ENCODE data around the gene TKT. TPM values are rescaled to one million over a fixed set of nuclear protein-coding genes. Genes with fewer than 3 reads are reported as not detected.

Gene TKT
- total and polyA plus RNA-seq, 2 of the 4 experiments (the other 2 are of a cell fraction), result 280 to 349 TPM

GRCh38 chr3:53216723-53217122 lies 39.1 kb downstream of the TKT start:
- in situ Hi-C loops (cut with MboI; ENCODE audit: low sequenced_read_pairs) (loop anchor here (25.0 kb wide), 1 partner anchor 496 kb away; no protein-coding TSS in a partner anchor), dilution Hi-C loops (cut with HindIII; ENCODE audit: low sequenced_read_pairs, unreplicated experiment) (no loop called here)
- BruUV-seq (replicated peaks), result no TSS peak

More at GRCh38 chr3:53216723-53217122, 39.1 kb downstream of the TKT start:
- ChIA-PET CTCF (no interaction called here), POLR2A (ENCODE audit: unreplicated experiment) (no interaction called here)
- no peak overlapping the region for H3K9ac ChIP-seq (ENCODE audit: low read depth, low read length)
- H4K8ac ChIP-seq (ENCODE audit: low read depth in 2 of 2, low read length in 2 of 2), result no peak overlapping the region
- H3K14ac ChIP-seq (replicated peaks; ENCODE audit: low read depth, low read length), result no peak overlapping the region
- no peak overlapping the region for H4K91ac ChIP-seq (ENCODE audit: insufficient read depth, low read depth, low read length)
- H3K9me1 ChIP-seq (ENCODE audit: insufficient read depth, low read length), result no peaks in the 10 kb centered on the region
- H4K20me1 ChIP-seq (ENCODE audit: insufficient read depth, low read length), result no peaks in the 10 kb centered on the region
- intact Hi-C loops (cut with micrococcal nuclease), result no loop called here
- no peak overlapping the region for H2BK5ac ChIP-seq (ENCODE audit: low read depth, low read length, poor library complexity, severe bottlenecking)
- H3K23ac ChIP-seq (ENCODE audit: low read depth, low read length), result no peak overlapping the region
- no peak overlapping the region for H4K5ac ChIP-seq (ENCODE audit: low read depth, low read length)
- H2AK9ac ChIP-seq (replicated peaks; ENCODE audit: low read depth, low read length, poor library complexity), result no peak overlapping the region
- no peak overlapping the region for H3K56ac ChIP-seq (ENCODE audit: extremely low read depth, insufficient read depth, low read length)
- H3K4me1 ChIP-seq (ENCODE audit: control insufficient read depth, insufficient read depth, low read length), result no peaks in the 10 kb centered on the region
- no peaks in the 10 kb centered on the region for H3K27me3 ChIP-seq (ENCODE audit: control insufficient read depth, insufficient read depth, low read length)
- H3K27ac ChIP-seq (ENCODE audit: insufficient read depth, low read length), result no peak overlapping the region
- H3K18ac ChIP-seq (ENCODE audit: low read depth, low read length), result no peak overlapping the region
- no peaks in the 10 kb centered on the region for H3K79me1 ChIP-seq (ENCODE audit: low read depth in 1 of 2, low read length in 2 of 2)
- no peak overlapping the region for H2AFZ ChIP-seq (replicated peaks; ENCODE audit: low read length, poor library complexity)
- ATAC-seq (ENCODE audit: low read depth) (no peak), DNase-seq (no peak)
- no peaks in the 10 kb centered on the region for H3K36me3 ChIP-seq (ENCODE audit: control insufficient read depth, insufficient read depth, low read length)
- no peak overlapping the region for H2BK15ac ChIP-seq (ENCODE audit: low read depth, low read length)
- H3K4me2 ChIP-seq (ENCODE audit: low read depth, low read length), result no peak overlapping the region
- H3K4me3 ChIP-seq (ENCODE audit: insufficient read depth, low read depth, low read length), result no peak overlapping the region
- no peak for TF ChIP-seq BHLHE40 (IDR thresholded peaks at IDR 0.05; ENCODE audit: low read depth, low read length)
- H2BK20ac ChIP-seq (ENCODE audit: low read depth, low read length), result no peak overlapping the region
- H2AK5ac ChIP-seq (ENCODE audit: low read depth, low read length), result no peak overlapping the region
- H3K9me3 ChIP-seq (ENCODE audit: control insufficient read depth, insufficient read depth, low read length), result no peaks in the 10 kb centered on the region
- no peak overlapping the region for H2BK120ac ChIP-seq (ENCODE audit: low read depth, low read length)
- no peak overlapping the region for H3K4ac ChIP-seq (ENCODE audit: low read depth, low read length)
- WGBS, 2 experiments (ENCODE audit: extremely low coverage in 2 of 2, insufficient read length in 1 of 2), result no CpG with 5 or more reads among the region's 3 CpGs

Data from IMR-90 (cell line).